ENCODE data around the gene BHLHA15.
A peak's percentile ranks its signal among the peaks of the same experiment; 100 is the strongest.

Gene BHLHA15

GRCh38 chr7:98211221-98211675, at the start of gene BHLHA15:
BHLHA15 (plus strand) TSS chr7:98211439; CDS start chr7:98212310, 871 bp downstream.
- no peak for DNase-seq (ENCODE audit: low spot score in 2 of 2)
- H3K4me3 ChIP-seq, result no peak within 1 kb of the TSS
- no peaks in the 10 kb centered on the region for H3K27me3 ChIP-seq (ENCODE audit: low read depth)
- in situ Hi-C loops (cut with MboI; ENCODE audit: low sequenced_read_pairs), result no loop called here
- no peaks in the 10 kb centered on the region for H3K4me1 ChIP-seq
- no peaks in the 10 kb centered on the region for H3K9me3 ChIP-seq
- H3K36me3 ChIP-seq (replicated peaks), result no peaks in the 10 kb centered on the region

GRCh38 chr7:98162758-98163157, 48.5 kb upstream of the BHLHA15 start:
- no peaks in the 10 kb centered on the region for H3K36me3 ChIP-seq (replicated peaks)
- in situ Hi-C loops (cut with MboI; ENCODE audit: low sequenced_read_pairs), result loop anchor here (5.0 to 10.0 kb wide), 2 partner anchors 58 to 140 kb away; partner anchors contain the start of gene LMTK2
- no peaks in the 10 kb centered on the region for H3K27me3 ChIP-seq (ENCODE audit: low read depth)
- H3K4me1 ChIP-seq, result peaks cover 5% of the 10 kb centered on the region; the same call in 1 of the 2 replicates
- H3K9me3 ChIP-seq, result no peaks in the 10 kb centered on the region
- no peak overlapping the region for H3K4me3 ChIP-seq
- no peak for DNase-seq (ENCODE audit: low spot score in 2 of 2)

GRCh38 chr7:98163269-98163668, 48.0 kb upstream of the BHLHA15 start:
- H3K9me3 ChIP-seq, result no peaks in the 10 kb centered on the region
- in situ Hi-C loops (cut with MboI; ENCODE audit: low sequenced_read_pairs), result loop anchor here (5.0 to 10.0 kb wide), 2 partner anchors 58 to 141 kb away; partner anchors contain the start of gene LMTK2

GRCh38 chr7:98163704-98164494, 47.3 kb upstream of the BHLHA15 start:
- H3K4me3 ChIP-seq, result no peak overlapping the region
- H3K27me3 ChIP-seq (ENCODE audit: low read depth), result no peaks in the 10 kb centered on the region
- H3K9me3 ChIP-seq, result no peaks in the 10 kb centered on the region
- H3K4me1 ChIP-seq, result peaks cover 5% of the 10 kb centered on the region; the same call in 1 of the 2 replicates
- DNase-seq (ENCODE audit: low spot score in 2 of 2), result no peak
- H3K36me3 ChIP-seq (replicated peaks), result no peaks in the 10 kb centered on the region
- in situ Hi-C loops (cut with MboI; ENCODE audit: low sequenced_read_pairs), result loop anchor here (5.0 to 10.0 kb wide), 2 partner anchors 59 to 142 kb away; partner anchors contain the start of gene LMTK2

More at GRCh38 chr7:98163269-98163668, 48.0 kb upstream of the BHLHA15 start:
- Histone ChIP-seq H3K4me3 (no peak overlapping the region), H3K27me3 (ENCODE audit: low read depth) (no peaks in the 10 kb centered on the region), H3K36me3 (replicated peaks) (no peaks in the 10 kb centered on the region), H3K4me1 (peaks cover 5% of the 10 kb centered on the region; the same call in 1 of the 2 replicates)
- DNase-seq (ENCODE audit: low spot score in 2 of 2), result no peak

GRCh38 chr7:98165827-98166667, 45.2 kb upstream of the BHLHA15 start:
- in situ Hi-C loops (cut with MboI; ENCODE audit: low sequenced_read_pairs), result loop anchor here (10.0 kb wide), 1 partner anchor 61 kb away; the partner anchor contains the start of gene LMTK2
- Histone ChIP-seq H3K9me3 (no peaks in the 10 kb centered on the region), H3K4me3 (no peak overlapping the region), H3K36me3 (replicated peaks) (no peaks in the 10 kb centered on the region), H3K4me1 (peaks cover 5% of the 10 kb centered on the region; the same call in 1 of the 2 replicates), H3K27me3 (ENCODE audit: low read depth) (no peaks in the 10 kb centered on the region)
- peak in 1 of 2 experiments; percentile 74 for DNase-seq (ENCODE audit: low spot score in 2 of 2)

- DNase-seq (ENCODE audit: low spot score in 2 of 2), result no peak
- Histone ChIP-seq H3K4me1 (peaks cover 5% of the 10 kb centered on the region; the same call in 1 of the 2 replicates), H3K9me3 (no peaks in the 10 kb centered on the region), H3K27me3 (ENCODE audit: low read depth) (no peaks in the 10 kb centered on the region), H3K36me3 (replicated peaks) (no peaks in the 10 kb centered on the region), H3K4me3 (no peak overlapping the region)
- in situ Hi-C loops (cut with MboI; ENCODE audit: low sequenced_read_pairs), result loop anchor here (10.0 kb wide), 1 partner anchor 62 kb away; the partner anchor contains the start of gene LMTK2
These were observed 44.6 kb upstream of the BHLHA15 start for GRCh38 chr7:98166668-98166970.

- Histone ChIP-seq H3K4me3 (no peak overlapping the region), H3K9me3 (no peaks in the 10 kb centered on the region)
- in situ Hi-C loops (cut with MboI; ENCODE audit: low sequenced_read_pairs), result loop anchor here (10.0 kb wide), 1 partner anchor 63 kb away; the partner anchor contains the start of gene LMTK2
These were observed 43.6 kb upstream of the BHLHA15 start for GRCh38 chr7:98167653-98168052.

GRCh38 chr7:98168181-98168903, 42.9 kb upstream of the BHLHA15 start:
- Histone ChIP-seq H3K9me3 (no peaks in the 10 kb centered on the region), H3K4me3 (no peak overlapping the region), H3K4me1 (no peaks in the 10 kb centered on the region), H3K36me3 (replicated peaks) (no peaks in the 10 kb centered on the region), H3K27me3 (ENCODE audit: low read depth) (no peaks in the 10 kb centered on the region)
- in situ Hi-C loops (cut with MboI; ENCODE audit: low sequenced_read_pairs), result loop anchor here (10.0 kb wide), 1 partner anchor 64 kb away; the partner anchor contains the start of gene LMTK2
- peak; percentile 38 to 79 for DNase-seq (ENCODE audit: low spot score in 2 of 2)

More at GRCh38 chr7:98167653-98168052, 43.6 kb upstream of the BHLHA15 start:
- no peak for DNase-seq (ENCODE audit: low spot score in 2 of 2)
- no peaks in the 10 kb centered on the region; the same call in 1 of the 2 replicates for H3K4me1 ChIP-seq
- H3K36me3 ChIP-seq (replicated peaks), result no peaks in the 10 kb centered on the region
- no peaks in the 10 kb centered on the region for H3K27me3 ChIP-seq (ENCODE audit: low read depth)

- no peak for DNase-seq (ENCODE audit: low spot score in 2 of 2)
- H3K27me3 ChIP-seq (ENCODE audit: low read depth), result no peaks in the 10 kb centered on the region
- in situ Hi-C loops (cut with MboI; ENCODE audit: low sequenced_read_pairs), result loop anchor here (10.0 kb wide), 1 partner anchor 64 kb away; the partner anchor contains the start of gene LMTK2
- H3K4me3 ChIP-seq, result no peak overlapping the region
- no peaks in the 10 kb centered on the region for H3K36me3 ChIP-seq (replicated peaks)
- H3K4me1 ChIP-seq, result no peaks in the 10 kb centered on the region
- H3K9me3 ChIP-seq, result no peaks in the 10 kb centered on the region
These were observed 42.2 kb upstream of the BHLHA15 start for GRCh38 chr7:98168904-98169621.

- Histone ChIP-seq H3K36me3 (replicated peaks) (peaks cover 16% of the 10 kb centered on the region), H3K4me1 (no peaks in the 10 kb centered on the region), H3K9me3 (no peaks in the 10 kb centered on the region), H3K4me3 (no peak overlapping the region), H3K27me3 (ENCODE audit: low read depth) (no peaks in the 10 kb centered on the region)
- in situ Hi-C loops (cut with MboI; ENCODE audit: low sequenced_read_pairs), result no loop called here
- DNase-seq (ENCODE audit: low spot score in 2 of 2), result no peak
These were observed 40.3 kb upstream of the BHLHA15 start for GRCh38 chr7:98170966-98171365.

- Histone ChIP-seq H3K4me1 (no peaks in the 10 kb centered on the region), H3K4me3 (no peak overlapping the region), H3K36me3 (replicated peaks) (peaks cover 16% of the 10 kb centered on the region), H3K9me3 (no peaks in the 10 kb centered on the region), H3K27me3 (ENCODE audit: low read depth) (no peaks in the 10 kb centered on the region)
- in situ Hi-C loops (cut with MboI; ENCODE audit: low sequenced_read_pairs), result no loop called here
- DNase-seq (ENCODE audit: low spot score in 2 of 2), result no peak
These were observed 39.8 kb upstream of the BHLHA15 start for GRCh38 chr7:98171449-98171848.

GRCh38 chr7:98174334-98175259, 36.6 kb upstream of the BHLHA15 start:
- H3K27me3 ChIP-seq (ENCODE audit: low read depth), result no peaks in the 10 kb centered on the region
- DNase-seq (ENCODE audit: low spot score in 2 of 2), result no peak
- peaks cover 16% of the 10 kb centered on the region for H3K36me3 ChIP-seq (replicated peaks)
- no peaks in the 10 kb centered on the region for H3K9me3 ChIP-seq
- H3K4me1 ChIP-seq, result no peaks in the 10 kb centered on the region
- in situ Hi-C loops (cut with MboI; ENCODE audit: low sequenced_read_pairs), result no loop called here
- H3K4me3 ChIP-seq, result no peak overlapping the region
